ENCODE results near the gene TNFRSF8. TPM values are rescaled to one million over a fixed set of nuclear protein-coding genes. Genes with fewer than 3 reads are reported as not detected.

The TNFRSF8 gene
- total RNA-seq, 4 donors from 2014 or later: 0.18 to 1.2 (median 0.76) TPM; not detected in 1

DNA sequence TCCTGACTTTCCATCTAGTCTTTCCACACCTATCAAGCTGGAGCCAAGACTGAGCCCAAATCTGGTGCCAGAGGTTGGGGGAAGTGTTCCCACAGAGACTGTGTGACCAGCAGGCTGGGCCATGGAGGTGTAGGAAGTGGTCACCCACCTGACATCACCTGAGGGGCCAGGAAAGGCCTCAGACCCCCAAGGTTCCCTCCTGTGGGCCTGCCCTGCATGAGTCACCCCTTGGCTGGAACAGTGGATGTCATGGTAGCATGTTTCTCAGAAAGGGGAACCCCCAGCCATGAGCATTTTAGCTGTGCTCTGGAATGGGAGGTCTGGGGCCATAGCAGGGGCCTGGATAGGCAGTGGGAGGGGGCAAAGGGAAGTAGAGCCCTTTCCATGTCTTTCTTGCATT, 5.7 kb upstream of the TNFRSF8 start:
- TF ChIP-seq POLR2A (IDR thresholded peaks at IDR 0.05): no peak
- TF ChIP-seq, protein P1, sequence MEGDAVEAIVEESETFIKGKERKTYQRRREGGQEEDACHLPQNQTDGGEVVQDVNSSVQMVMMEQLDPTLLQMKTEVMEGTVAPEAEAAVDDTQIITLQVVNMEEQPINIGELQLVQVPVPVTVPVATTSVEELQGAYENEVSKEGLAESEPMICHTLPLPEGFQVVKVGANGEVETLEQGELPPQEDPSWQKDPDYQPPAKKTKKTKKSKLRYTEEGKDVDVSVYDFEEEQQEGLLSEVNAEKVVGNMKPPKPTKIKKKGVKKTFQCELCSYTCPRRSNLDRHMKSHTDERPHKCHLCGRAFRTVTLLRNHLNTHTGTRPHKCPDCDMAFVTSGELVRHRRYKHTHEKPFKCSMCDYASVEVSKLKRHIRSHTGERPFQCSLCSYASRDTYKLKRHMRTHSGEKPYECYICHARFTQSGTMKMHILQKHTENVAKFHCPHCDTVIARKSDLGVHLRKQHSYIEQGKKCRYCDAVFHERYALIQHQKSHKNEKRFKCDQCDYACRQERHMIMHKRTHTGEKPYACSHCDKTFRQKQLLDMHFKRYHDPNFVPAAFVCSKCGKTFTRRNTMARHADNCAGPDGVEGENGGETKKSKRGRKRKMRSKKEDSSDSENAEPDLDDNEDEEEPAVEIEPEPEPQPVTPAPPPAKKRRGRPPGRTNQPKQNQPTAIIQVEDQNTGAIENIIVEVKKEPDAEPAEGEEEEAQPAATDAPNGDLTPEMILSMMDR (IDR thresholded peaks at IDR 0.05): no peak
- DNase-seq: no peak
- intact Hi-C loops (cut with DNase I): no loop called here
- Histone ChIP-seq H3K4me3 (no peak overlapping the region), H3K36me3 (no peaks in the 10 kb centered on the region), H3K27ac (no peak overlapping the region), H3K27me3 (peaks cover 0 to 27% (median 0%) of the 10 kb centered on the region in 4 donors), H3K9me3 (no peaks in the 10 kb centered on the region), H3K4me1 (peaks cover under 1 to 14% (median 4%) of the 10 kb centered on the region in 3 donors)

GRCh38 chr1:12057940-12058687, 5.0 kb upstream of the TNFRSF8 start:
- Histone ChIP-seq H3K9me3 (no peaks in the 10 kb centered on the region), H3K27me3 (peaks cover 0 to 33% (median under 1%) of the 10 kb centered on the region in 4 donors), H3K4me1 (peaks cover 0 to 9% (median under 1%) of the 10 kb centered on the region in 3 donors), H3K27ac (no peak overlapping the region), H3K4me3 (no peak overlapping the region), H3K36me3 (no peaks in the 10 kb centered on the region)
- intact Hi-C loops (cut with DNase I): no loop called here
- no peak for DNase-seq
- 75 to 83% methylated on average over 2 to 3 of the region's 4 CpGs for WGBS, 2 donors
- TF ChIP-seq POLR2A (IDR thresholded peaks at IDR 0.05): no peak
- TF ChIP-seq, protein P1 (IDR thresholded peaks at IDR 0.05): no peak

- Histone ChIP-seq H3K9me3 (no peaks in the 10 kb centered on the region), H3K4me1 (peaks cover 4 to 12% (median 9%) of the 10 kb centered on the region in 3 donors), H3K36me3 (no peaks in the 10 kb centered on the region), H3K4me3 (no peak overlapping the region), H3K27me3 (peaks cover 7 to 44% (median 10%) of the 10 kb centered on the region in 4 donors), H3K27ac (no peak overlapping the region)
- TF ChIP-seq POLR2A (IDR thresholded peaks at IDR 0.05): no peak
- TF ChIP-seq, protein P1 (IDR thresholded peaks at IDR 0.05): no peak
- WGBS, 2 donors: 54 to 69% methylated on average over 3 of the region's 3 CpGs
- no peak for DNase-seq
- intact Hi-C loops (cut with DNase I): no loop called here
These were observed 3.9 kb upstream of the TNFRSF8 start for GRCh38 chr1:12059226-12059625.

GRCh38 chr1:12059722-12060464, 3.2 kb upstream of the TNFRSF8 start:
- intact Hi-C loops (cut with DNase I): no loop called here
- H3K27ac ChIP-seq: no peak overlapping the region
- H3K9me3 ChIP-seq: no peaks in the 10 kb centered on the region
- no peak overlapping the region for H3K4me3 ChIP-seq
- H3K27me3 ChIP-seq: peaks cover 7 to 50% (median 10%) of the 10 kb centered on the region in 4 donors
- 53 to 58% methylated on average over 4 to 7 of the region's 7 CpGs for WGBS, 2 donors
- no peaks in the 10 kb centered on the region for H3K36me3 ChIP-seq
- H3K4me1 ChIP-seq: peaks cover 4 to 12% (median 9%) of the 10 kb centered on the region in 3 donors
- DNase-seq: no peak
- TF ChIP-seq, protein P1 (IDR thresholded peaks at IDR 0.05): no peak
- TF ChIP-seq POLR2A (IDR thresholded peaks at IDR 0.05): no peak

DNA sequence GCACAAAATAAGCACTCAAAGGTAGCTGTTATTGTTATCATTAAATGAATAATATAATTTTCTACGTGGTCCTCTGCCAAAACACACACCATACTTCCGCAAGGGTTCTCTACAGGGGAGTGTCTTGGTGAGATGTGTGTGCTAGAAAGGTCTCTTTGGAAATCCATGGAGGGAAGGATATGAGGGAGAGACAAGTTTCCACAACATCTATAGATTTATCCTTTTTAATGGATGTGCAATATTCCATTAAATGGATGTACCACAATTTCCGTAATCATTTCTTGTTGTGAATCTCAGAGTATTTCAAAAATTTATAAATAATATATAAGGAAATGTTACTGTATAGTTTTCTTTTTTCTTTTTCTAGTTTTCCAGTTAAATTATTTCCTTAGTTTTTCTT, 2.6 kb upstream of the TNFRSF8 start:
- no peaks in the 10 kb centered on the region for H3K9me3 ChIP-seq
- WGBS, 2 donors: 88 to 89% methylated on average over 3 of the region's 3 CpGs
- no peak for DNase-seq
- no peak overlapping the region for H3K4me3 ChIP-seq
- H3K27me3 ChIP-seq: peaks cover 7 to 57% (median 10%) of the 10 kb centered on the region in 4 donors
- TF ChIP-seq POLR2A (IDR thresholded peaks at IDR 0.05): no peak
- no peaks in the 10 kb centered on the region for H3K36me3 ChIP-seq
- peaks cover 4 to 12% (median 9%) of the 10 kb centered on the region in 3 donors for H3K4me1 ChIP-seq
- H3K27ac ChIP-seq: no peak overlapping the region
- intact Hi-C loops (cut with DNase I): no loop called here

Data from esophagus squamous epithelium (tissue), 5 donors.